HEK293T (cell line): Measurements from ENCODE around the gene ZBTB48.

ENCODE experiments used
- CTBP1 ChIP-seq: fragments of 450-650 bp; IDR thresholded peaks from 2 replicates; pipeline ENCODE4 v1.6.1; 2016; ENCODE audit warnings: borderline replicate concordance
- ELF4 ChIP-seq: fragments of 450-650 bp; IDR thresholded peaks from 2 replicates; pipeline ENCODE4 v1.6.1; 2017; ENCODE audit warnings: antibody characterized with exemption
- FOXA1 ChIP-seq: fragments of 450-650 bp; IDR thresholded peaks from 2 replicates; pipeline ENCODE4 v1.6.1; 2016; ENCODE audit warnings: mild to moderate bottlenecking
- FOXK2 ChIP-seq: fragments of 450-650 bp; IDR thresholded peaks from 2 replicates; pipeline ENCODE4 v1.6.1; 2016; ENCODE audit warnings: mild to moderate bottlenecking
- FOXM1 ChIP-seq: fragments of 450-650 bp; IDR thresholded peaks from 2 replicates; pipeline ENCODE4 v1.6.1; 2017; ENCODE audit warnings: mild to moderate bottlenecking, borderline replicate concordance
- NFRKB ChIP-seq: fragments of 450-650 bp; IDR thresholded peaks from 2 replicates; pipeline ENCODE4 v1.6.1; 2016; ENCODE audit warnings: mild to moderate bottlenecking, moderate library complexity
- PKNOX1 ChIP-seq: fragments of 450-650 bp; IDR thresholded peaks from 2 replicates; pipeline ENCODE4 v1.6.1; 2016
- SP1 ChIP-seq: fragments of 450-650 bp; IDR thresholded peaks from 2 replicates; pipeline ENCODE4 v1.6.1; 2017
- ZNF384 ChIP-seq: fragments of 450-650 bp; IDR thresholded peaks from 2 replicates; pipeline ENCODE4 v1.6.1; 2016

DNA sequence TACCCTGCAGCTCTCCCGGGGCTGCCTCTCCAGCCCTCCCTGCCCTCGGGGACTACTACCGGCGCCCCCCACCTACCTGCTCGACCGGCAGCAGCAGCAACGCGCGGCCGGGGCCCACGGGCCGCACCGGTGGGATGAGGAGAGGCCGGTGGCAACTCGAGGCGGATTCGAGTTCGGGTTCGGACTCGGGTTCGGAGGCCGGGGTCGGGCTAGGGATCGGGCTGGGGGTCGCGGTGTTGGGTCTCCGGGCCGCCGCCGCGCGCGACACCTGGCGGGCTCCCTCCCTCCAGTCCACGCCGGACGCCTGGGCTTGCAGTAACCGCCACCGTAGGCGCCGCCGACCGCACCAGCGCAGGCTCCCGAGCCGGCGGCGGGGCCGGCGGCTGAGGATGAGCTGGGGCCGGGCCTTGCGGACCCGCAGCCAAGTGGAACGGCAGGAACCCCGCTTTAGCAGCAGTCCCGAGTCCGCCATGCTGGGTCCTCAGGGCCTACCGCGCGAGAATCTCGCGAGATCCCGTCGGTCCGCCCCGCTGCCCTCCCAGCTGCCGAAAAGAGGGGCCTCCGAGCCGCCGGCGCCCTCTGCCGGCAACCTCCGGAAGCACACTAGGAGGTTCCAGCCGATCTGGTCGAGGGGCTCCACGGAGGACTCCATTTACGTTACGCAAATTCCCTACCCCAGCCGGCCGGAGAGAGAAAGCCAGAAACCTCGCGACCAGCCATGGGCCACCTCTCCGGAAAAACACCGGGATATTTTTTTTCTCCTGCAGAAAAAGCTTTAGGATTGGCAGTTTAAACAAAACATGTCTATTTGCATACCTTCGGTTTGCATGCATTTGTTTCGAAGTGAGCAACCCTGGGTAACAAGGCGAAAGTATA, 25.5 kb upstream of the ZBTB48 start, which contains the start of gene NOL9:
- peak; percentile 14; the same call in 1 of the 2 replicates for TF ChIP-seq NFRKB
- TF ChIP-seq FOXK2, result no peak
- TF ChIP-seq ELF4, result 0 out of 2 replicates have a peak, but pooled peaks have one; percentile 18
- TF ChIP-seq ZNF384, result no peak
- TF ChIP-seq FOXA1, result no peak
- TF ChIP-seq SP1, result peak; percentile 69; the same call in 1 of the 2 replicates
- no peak for TF ChIP-seq PKNOX1
- no peak for TF ChIP-seq CTBP1
- no peak; the same call in 1 of the 2 replicates for TF ChIP-seq FOXM1
